ENCODE measurements around the gene CHD6.

CHD6 gene

DNA sequence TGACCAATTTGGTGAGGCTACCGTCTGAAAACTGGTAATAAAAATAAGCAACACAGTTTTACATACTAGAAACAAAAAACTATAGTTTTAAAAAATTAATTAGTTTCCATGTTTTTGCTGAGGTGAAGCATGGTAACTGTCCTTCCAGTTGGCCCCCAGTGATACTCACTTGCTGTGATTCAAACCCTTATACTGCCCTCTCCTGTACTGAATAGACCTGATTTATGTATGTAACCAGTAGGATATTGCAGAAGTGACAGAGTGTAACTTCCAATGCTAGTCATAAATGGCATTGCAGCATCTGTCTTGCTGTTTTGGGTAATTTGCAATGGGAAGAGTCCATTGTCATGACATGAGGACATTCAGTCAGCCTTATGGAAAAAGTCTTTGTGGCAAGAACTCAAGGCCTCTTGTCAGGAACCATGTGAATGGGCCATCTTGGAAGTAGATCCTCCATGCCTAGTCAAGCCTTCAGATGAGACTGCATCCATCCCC lies 8.9 kb upstream of the CHD6 start:
- in situ Hi-C loops (cut with MboI; ENCODE audit: low pct_unique_long_range_greater_than_20kb, low sequenced_read_pairs): no loop called here
- DNase-seq: no peak

DNA sequence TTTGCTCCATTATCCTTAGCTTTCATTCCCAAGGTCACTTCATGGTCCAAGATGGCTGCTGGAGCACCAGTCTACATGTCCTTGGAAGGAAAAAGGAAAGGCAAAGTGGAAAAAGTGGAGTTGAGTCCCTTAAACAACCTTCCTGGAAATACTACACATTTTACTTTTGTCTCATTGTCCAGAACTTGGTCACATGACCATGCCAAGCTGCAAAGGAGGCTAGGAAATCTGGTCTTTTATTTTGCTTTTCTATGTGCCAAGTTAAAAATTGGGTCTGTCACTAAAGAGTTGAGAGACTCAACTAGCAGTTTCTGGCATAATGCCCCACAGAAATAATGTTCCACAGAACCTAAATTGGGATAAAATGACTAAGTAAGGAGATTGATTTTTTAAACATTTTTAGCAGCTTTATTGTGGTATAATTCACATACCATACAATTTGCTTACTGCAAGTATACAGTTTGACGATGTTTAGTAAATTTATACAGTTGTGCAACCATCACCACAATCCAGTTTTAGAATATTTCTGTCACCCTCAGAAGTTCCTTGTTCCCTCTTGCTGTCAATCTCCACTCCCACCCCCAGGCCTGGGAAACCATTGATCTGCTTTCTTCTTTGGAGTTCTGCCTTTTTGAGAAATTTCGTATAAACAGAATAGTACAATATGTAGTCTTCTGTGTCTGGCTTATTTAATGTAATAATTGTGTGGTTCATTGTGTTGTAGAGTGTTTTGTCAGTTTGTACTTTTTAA lies 5.6 kb upstream of the CHD6 start:
- in situ Hi-C loops (cut with MboI; ENCODE audit: low pct_unique_long_range_greater_than_20kb, low sequenced_read_pairs): no loop called here

DNA sequence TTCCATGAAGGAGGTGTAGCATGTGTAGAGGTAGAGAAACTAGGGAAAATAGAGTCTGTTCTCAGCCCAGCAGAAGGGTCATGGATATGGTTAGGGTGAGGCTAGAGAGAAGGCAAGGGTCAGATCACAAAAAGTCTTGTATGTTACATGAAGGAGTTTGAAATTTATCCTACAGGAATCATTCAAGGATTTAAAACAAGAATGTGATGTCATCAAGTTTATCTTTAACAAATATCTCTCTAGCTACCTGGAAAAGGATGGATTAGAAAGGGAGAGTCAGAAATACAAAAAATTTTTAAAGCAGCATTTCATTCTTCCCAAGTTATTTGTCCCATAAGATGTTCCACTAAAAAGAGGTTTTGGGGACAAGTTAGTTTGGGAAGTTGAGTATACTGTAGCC lies 4.4 kb upstream of the CHD6 start:
- DNase-seq: no peak
- in situ Hi-C loops (cut with MboI; ENCODE audit: low pct_unique_long_range_greater_than_20kb, low sequenced_read_pairs): no loop called here

More for the DNA sequence above, 5.6 kb upstream of the CHD6 start:
- no peak for DNase-seq

DNA sequence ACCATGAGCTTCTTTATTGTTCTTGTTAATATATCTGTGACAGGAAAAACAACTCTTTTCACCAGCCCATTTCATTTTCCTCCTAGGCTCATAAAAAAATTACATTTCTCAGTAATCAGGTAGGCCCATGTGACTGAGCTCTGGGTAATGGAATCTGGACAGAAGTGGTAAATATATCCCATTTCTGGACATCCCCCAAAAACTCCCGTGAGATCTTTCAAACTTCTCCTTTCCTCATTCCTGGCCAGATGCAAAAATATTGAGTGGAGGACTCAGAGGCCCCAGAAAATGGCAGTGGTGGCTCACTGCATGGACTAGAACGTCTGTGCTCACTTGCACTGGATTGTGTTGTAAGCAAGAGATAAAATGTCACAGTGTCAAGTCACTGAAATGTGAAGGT lies 3.8 kb upstream of the CHD6 start:
- DNase-seq: no peak
- in situ Hi-C loops (cut with MboI; ENCODE audit: low pct_unique_long_range_greater_than_20kb, low sequenced_read_pairs): no loop called here

DNA sequence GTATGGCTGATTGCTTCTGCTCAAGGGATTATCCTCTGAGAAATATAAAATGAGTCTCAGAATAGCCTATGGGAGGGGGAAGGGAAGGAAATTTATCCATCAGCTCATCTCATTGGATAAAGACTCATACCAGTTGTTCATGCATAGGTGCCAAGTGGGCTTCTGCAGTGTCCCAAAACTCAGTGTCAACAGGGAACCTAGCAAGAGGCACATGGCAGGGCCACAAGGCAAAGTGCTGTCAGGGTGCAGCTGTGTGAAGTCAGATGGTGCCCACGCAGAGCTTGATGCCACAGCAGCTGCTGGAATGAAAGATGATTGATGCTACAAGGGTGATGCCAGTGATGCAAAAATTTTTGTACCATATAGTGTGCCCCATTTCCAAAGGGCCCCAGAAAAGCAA lies 3.2 kb upstream of the CHD6 start:
- in situ Hi-C loops (cut with MboI; ENCODE audit: low pct_unique_long_range_greater_than_20kb, low sequenced_read_pairs): no loop called here

DNA sequence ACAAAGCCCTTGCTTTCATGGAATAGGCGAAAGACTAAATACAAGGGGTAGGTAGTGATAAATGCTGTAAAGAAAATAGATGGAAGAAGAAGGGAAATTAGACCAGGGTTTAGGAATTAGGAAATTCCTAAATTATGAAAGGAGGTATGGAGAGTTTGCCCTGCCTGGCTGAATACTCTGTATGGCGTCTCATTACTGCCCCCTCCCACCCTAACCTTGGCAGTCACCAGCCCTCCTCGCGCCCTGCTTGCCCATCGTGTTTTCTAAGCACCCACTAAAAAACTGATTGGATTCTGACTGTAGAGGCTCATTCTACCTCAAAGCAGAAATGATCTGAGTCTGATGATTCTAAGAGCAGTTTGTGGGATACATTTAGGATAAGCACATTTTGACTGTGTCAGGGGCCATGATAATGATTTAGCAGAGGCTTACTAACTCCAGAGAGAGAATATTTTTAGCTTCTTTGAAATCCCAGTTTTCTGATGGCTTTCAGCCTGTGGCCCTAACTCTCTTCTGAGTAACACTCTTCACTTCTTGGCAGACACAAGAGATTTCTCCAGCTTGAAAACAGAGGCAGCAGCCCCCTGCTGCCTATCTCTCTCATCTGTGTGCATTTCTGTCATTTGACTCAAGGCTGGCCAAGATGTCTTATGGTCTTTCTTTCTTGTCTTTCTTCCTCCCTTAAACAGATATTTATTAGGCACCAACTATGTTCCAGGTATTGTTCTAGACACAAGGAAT lies 1.4 kb upstream of the CHD6 start:
- DNase-seq: no peak
- in situ Hi-C loops (cut with MboI; ENCODE audit: low pct_unique_long_range_greater_than_20kb, low sequenced_read_pairs): no loop called here

More for the DNA sequence above, 3.2 kb upstream of the CHD6 start:
- DNase-seq: no peak

DNA sequence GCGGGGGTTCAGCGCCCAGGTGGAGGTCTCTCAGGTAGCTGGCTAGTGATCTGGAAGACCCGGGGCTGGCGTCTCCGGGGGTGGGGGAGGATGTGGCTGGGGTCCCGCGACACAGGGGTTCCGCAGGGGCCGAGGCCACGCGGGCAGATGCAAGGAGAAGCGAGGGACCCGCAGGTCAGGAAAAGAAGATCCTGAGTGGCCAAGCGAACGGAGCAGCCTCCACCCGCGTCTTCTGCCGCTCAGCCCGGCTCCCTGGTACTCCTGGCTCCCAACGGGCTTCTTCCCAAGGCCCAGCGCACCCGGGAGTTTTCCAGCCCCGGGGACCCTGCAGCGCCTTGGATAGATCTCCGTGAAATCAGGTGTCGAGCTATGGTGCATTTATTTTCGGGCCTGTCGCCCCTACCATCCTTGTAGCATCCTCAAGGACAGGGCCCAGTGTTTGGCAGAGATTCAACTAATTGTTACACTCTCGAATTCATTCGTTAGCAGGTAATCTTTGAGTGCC lies 682 bp upstream of the CHD6 start:
- peak; percentile 15 for DNase-seq
- in situ Hi-C loops (cut with MboI; ENCODE audit: low pct_unique_long_range_greater_than_20kb, low sequenced_read_pairs): no loop called here

DNA sequence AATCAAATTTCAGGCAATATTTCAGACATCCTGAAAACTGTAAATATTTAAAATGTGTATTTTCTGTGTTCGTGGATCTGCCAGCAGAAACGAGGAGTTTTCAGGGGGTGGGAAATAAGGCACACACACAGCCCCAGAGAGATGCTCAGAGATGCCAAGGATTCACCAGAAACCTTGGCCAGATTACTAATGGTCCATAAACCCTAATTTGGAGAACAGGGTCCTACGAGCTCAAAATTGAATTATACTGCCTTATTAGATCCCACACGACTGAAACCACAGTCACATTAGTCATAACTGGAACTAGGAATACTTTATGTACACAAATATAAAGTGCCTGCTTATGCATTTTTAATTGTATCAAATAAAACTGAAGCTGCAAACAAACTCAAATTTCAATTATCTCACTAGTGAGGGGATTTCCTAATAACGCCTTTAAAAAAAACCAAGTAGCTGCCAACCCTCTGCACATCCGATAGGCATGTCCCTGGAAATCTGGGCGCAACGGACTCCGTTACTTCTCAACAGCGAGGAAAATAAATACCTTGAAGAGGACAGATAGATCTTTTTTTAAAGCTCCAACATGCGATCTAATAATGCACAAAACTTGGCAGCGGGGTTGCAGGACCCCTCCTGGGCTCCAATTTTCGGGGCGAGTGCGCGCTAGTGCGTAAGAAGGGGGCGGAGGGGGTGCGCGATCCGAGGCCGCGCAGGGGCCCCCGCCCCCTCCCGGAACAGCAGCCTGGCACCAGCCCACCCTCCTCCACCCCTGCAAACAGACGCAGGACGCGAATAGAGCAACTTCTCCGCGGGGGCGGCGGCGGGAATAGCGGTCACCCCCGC lies 897 bp downstream of the CHD6 start:
- peak; percentile 29 for DNase-seq
- in situ Hi-C loops (cut with MboI; ENCODE audit: low pct_unique_long_range_greater_than_20kb, low sequenced_read_pairs): no loop called here

DNA sequence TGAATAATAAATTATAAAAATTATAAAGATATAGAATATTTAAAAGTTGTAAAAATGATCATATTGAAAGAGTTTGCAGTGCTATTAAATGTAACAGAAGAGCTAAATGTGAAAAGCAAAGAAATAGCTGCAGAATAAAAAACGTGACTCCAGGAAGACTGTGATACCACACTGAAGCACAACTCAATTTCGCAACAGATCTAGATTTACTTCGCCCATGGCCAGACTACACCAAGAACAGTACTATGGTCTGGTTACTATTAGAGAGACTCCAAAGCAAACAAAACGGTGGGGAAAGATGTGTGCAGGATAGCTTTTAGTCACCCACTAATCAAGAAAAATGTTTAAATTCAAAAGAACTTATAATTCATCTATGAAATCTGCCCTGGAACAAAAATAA lies 1.9 kb downstream of the CHD6 start:
- DNase-seq: no peak
- in situ Hi-C loops (cut with MboI; ENCODE audit: low pct_unique_long_range_greater_than_20kb, low sequenced_read_pairs): no loop called here

DNA sequence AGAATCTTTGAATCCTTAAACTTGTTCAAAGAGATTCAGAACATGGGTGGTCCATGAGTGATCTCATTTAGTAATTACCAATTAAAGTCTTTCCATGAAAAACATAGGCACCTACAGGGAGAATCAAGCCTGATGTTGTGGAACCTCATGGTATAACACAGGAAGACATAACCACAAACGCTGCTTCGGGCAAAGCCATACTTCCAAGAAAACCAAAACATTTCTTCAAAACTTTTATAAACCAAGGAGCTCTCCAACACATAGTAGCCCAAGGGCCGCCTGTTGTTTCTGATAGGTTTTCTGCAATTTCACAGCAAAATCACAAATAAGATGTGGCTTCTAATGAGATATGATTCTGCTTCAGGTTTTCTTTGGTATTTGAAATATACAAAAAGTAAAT lies 2.5 kb downstream of the CHD6 start:
- peak; percentile 69 for DNase-seq
- in situ Hi-C loops (cut with MboI; ENCODE audit: low pct_unique_long_range_greater_than_20kb, low sequenced_read_pairs): no loop called here

DNA sequence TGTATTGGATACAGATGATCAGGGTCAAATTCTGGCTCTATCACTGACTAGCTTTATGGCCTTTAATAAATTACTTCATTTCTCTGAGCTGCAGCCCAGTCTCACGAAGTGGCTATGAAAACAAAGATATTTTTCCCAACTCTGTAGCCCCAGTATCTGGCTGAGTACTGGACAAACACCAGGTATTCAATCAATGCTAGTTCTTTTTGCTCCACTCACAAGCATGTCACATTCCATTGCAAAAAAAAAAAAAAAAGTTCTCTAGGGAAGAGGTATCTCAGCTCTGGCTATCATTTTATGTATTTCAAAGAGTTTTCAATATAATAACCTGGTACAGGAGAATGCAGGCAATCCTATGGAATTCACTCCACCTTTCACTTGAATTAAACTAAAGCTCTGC lies 3.1 kb downstream of the CHD6 start:
- in situ Hi-C loops (cut with MboI; ENCODE audit: low pct_unique_long_range_greater_than_20kb, low sequenced_read_pairs): no loop called here
- DNase-seq: no peak

DNA sequence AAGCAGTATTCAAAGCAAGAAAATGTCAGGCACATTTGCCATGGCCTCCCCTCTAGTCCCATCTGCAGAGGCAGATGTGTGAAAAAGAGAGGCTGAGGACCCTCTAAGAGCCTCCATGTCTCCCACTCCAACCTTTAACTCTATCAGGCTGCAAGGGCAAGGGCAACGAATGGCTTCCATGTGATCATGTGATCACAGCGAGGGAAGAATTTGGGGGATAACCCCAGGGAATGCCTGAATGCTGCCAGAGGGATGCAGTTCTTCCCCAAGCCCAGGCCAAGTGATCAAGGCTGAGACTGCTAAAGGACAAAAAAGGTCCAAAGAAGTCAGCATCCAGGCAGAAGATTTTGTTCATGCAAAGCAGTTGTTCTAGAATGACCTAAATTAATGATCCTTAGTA lies 4.9 kb downstream of the CHD6 start:
- in situ Hi-C loops (cut with MboI; ENCODE audit: low pct_unique_long_range_greater_than_20kb, low sequenced_read_pairs): no loop called here
- DNase-seq: no peak

DNA sequence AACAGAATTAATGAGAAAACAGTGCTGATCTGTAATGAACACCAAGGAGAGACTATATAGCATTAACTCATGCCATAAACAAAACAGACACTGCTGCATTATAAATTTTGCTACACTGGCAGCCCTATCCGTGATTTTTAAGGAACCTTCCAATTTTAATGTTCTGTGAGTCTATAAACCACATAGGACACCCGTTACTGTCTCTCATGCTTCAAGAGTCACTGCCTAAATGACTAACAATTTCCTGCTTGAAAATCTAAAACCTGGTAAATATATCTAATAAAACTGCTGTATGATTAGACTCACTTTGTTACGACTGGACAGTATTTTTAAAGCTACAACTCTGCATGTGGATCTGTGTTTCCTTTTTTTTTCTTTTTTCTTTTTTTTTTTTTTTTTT lies 8.7 kb downstream of the CHD6 start:
- no peak for DNase-seq
- in situ Hi-C loops (cut with MboI; ENCODE audit: low pct_unique_long_range_greater_than_20kb, low sequenced_read_pairs): no loop called here

DNA sequence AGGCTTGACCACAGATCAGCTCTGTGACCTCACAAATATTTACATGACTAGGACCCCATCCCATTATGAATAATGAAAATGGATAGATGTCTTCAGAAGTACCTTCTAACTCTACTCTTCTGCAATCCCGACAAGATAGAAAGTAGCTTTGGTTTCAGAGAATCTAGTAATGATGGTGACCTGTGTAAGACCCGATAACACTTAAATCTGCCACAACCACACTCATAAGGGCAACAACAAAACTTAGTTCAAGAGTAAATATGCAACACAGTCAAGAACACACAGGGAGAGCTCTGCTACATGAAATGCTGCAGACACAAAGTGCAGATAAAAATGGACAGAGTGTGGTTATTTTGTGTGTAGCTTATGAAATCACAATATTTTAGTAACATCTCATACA lies 9.6 kb downstream of the CHD6 start:
- in situ Hi-C loops (cut with MboI; ENCODE audit: low pct_unique_long_range_greater_than_20kb, low sequenced_read_pairs): no loop called here
- DNase-seq: no peak

DNA sequence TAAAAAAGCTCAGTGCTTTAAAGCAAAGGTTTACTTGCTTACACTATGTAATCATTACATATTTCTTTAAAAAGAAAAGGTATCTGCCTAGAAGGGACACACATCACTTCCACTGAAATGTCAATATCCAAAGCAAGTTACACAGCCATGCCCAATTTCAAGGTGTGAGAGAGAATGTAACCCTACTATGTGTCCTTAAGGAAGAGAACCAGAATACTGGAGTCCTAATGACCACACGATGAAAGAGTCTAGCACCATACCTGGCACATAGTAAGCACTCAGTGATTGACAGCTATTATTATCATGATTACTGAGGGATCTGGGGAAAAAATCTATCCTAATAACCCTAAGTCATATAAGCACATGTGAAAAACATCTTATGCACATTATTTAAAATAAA lies 10.4 kb downstream of the CHD6 start:
- DNase-seq: no peak
- in situ Hi-C loops (cut with MboI; ENCODE audit: low pct_unique_long_range_greater_than_20kb, low sequenced_read_pairs): no loop called here

DNA sequence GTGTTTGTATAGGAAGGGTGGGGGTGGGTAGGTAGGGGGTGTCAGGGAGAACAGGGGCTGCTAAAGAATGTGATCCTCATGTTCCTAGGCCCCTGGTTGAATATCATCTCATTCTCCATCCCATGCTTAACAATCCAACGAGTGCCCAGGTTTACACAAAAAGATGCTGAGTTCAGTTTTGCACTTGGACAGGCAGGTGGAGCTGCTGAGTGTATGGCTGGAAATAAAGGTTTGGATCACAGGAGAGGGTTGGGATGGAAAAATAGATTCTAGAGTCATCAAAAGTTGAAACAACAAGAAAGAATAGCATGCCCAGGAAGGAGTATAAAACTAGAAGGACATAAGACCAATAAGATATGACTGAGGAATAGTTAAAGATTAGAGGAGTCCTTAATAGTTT lies 14.2 kb downstream of the CHD6 start:
- in situ Hi-C loops (cut with MboI; ENCODE audit: low pct_unique_long_range_greater_than_20kb, low sequenced_read_pairs): no loop called here
- DNase-seq: no peak

DNA sequence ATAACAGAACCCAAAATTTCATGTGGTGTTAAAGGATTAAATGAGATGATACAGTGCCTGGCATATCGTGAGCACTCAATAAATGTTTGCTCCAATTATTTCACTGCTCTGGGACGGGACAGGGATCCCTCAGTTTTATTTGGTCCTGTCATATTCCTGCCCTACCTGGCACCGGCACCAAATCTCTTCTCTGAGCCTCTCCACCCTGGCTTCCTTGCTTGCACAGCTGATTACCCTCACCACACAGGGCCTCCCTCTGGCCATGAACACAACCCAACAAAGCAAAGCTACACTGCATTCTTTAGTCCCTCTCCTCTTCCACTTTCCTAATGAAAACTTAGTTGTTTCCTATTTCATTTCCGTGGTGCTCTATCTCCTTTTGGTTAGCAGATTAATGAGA lies 16.4 kb downstream of the CHD6 start:
- in situ Hi-C loops (cut with MboI; ENCODE audit: low pct_unique_long_range_greater_than_20kb, low sequenced_read_pairs): no loop called here
- DNase-seq: no peak

DNA sequence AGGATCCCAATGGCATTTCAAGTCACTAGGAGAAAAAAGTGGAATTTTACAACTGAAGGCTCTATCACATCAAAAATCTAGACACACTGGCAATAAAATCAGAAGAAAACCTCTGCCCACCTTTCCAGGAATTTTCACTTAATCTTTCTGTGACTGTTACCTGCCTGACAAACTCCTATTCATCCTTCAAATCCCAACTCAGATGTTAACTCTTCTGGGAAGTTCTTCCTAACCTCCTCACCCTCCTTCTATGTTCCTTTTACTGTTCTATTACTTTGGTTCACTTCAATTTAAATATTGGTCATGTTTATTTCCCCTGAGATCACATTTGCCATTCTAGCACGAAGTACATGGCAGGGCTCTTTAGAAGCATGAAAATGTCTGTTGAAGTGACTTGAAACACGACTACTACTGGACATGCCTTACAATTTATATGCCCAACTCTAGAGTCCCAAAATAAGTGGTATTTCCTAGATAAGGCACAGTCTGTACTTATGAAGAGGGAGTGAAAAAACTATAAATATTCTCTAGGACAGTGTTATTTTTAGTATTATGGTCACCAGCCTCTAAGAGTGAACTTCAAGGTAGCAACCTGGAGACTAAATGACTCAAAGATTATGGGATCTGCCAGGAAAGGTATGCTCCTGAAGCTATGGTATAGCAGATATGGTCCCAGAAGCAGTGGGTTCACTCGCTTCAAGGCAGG lies 17.1 kb downstream of the CHD6 start:
- in situ Hi-C loops (cut with MboI; ENCODE audit: low pct_unique_long_range_greater_than_20kb, low sequenced_read_pairs): no loop called here

DNA sequence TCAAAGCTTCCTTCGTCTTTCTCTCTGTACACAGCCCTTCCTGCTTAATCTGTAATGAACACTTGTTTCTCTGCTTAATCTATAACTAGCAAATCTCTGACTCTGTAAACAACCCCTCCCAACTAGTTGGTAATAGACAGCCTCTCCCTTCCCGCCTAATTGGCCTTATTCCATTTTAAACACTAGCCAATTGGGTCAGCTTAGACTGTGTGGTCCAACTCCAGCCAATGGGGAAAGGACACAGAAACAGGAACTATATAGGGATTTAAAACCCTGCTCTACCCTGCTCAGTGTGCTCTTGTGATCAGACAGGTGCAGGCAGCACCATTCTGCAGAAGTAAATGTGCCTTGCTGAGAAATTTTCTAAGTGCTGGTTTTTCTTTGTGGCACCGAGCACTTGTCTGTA lies 18.5 kb downstream of the CHD6 start:
- in situ Hi-C loops (cut with MboI; ENCODE audit: low pct_unique_long_range_greater_than_20kb, low sequenced_read_pairs): no loop called here
- DNase-seq: no peak

More for the DNA sequence above, 17.1 kb downstream of the CHD6 start:
- no peak for DNase-seq
